ENCODE measurements around the gene ZNF93. TPM values are rescaled to one million over a fixed set of nuclear protein-coding genes. Genes with fewer than 3 reads are reported as not detected.

The ZNF93 gene
- total RNA-seq, 4 donors from 2014 or later, result 5.1 to 5.8 (median 5.6) TPM

DNA sequence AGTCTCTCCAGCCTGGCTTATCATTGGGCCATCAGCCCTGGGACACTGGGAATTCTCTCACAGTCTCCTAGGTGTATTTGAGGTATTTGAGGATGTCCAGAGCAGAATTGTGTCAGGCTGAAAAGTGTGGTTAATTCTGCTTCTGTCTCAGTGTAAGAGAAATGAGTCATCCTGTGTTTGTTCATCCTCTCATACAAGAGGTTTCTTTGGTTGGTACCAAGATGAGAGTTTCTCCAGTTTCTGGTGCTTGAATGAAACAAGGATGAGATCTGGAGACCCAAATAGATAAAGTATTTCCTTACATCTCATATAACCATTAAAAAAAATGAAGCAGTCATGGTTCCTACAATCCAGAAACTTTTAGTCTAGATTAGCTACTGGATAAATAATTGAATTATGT is 27.4 kb upstream of the ZNF93 start:
- TF ChIP-seq, protein P1, sequence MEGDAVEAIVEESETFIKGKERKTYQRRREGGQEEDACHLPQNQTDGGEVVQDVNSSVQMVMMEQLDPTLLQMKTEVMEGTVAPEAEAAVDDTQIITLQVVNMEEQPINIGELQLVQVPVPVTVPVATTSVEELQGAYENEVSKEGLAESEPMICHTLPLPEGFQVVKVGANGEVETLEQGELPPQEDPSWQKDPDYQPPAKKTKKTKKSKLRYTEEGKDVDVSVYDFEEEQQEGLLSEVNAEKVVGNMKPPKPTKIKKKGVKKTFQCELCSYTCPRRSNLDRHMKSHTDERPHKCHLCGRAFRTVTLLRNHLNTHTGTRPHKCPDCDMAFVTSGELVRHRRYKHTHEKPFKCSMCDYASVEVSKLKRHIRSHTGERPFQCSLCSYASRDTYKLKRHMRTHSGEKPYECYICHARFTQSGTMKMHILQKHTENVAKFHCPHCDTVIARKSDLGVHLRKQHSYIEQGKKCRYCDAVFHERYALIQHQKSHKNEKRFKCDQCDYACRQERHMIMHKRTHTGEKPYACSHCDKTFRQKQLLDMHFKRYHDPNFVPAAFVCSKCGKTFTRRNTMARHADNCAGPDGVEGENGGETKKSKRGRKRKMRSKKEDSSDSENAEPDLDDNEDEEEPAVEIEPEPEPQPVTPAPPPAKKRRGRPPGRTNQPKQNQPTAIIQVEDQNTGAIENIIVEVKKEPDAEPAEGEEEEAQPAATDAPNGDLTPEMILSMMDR (IDR thresholded peaks at IDR 0.05; ENCODE audit: low read depth), result no peak

DNA sequence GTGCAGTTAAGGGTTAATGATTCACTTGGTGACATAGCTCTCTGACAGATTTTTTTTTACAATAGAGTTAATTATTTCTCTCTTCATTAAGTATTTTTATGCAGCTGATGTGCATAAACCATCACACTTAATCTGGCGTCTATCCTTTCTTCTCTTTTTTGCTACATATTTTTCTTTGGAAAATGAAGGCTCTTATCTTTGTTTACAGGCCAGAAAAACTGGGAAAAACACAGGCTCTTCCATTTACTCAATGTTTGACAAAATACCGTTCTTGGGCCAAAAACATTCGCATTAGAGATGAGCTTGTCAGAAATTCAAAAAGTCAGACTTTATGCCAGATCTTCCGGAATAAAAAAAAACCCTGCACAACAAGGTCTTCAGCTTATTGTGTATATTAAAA is 23.0 kb upstream of the ZNF93 start:
- TF ChIP-seq, protein P1 (IDR thresholded peaks at IDR 0.05; ENCODE audit: low read depth), result no peak

DNA sequence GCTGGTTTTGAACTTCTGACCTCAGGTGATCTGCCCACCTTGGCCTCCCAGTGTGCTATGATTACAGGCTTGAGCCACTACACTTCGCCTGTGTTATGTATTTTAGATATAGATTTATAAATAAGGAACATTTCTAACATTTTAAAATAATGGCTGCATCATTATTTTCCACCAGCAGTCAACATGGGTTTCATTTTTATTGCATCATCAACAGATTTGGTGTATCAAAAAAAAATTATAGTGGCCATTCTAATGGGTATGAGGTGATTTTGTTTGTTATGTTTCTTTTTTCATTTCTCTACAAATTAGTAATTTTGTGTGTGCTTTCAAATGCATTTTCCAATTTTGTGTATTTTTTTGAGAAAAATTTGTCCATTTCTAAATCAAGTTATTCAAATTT is 16.2 kb upstream of the ZNF93 start:
- TF ChIP-seq, protein P1 (IDR thresholded peaks at IDR 0.05; ENCODE audit: low read depth), result no peak

DNA sequence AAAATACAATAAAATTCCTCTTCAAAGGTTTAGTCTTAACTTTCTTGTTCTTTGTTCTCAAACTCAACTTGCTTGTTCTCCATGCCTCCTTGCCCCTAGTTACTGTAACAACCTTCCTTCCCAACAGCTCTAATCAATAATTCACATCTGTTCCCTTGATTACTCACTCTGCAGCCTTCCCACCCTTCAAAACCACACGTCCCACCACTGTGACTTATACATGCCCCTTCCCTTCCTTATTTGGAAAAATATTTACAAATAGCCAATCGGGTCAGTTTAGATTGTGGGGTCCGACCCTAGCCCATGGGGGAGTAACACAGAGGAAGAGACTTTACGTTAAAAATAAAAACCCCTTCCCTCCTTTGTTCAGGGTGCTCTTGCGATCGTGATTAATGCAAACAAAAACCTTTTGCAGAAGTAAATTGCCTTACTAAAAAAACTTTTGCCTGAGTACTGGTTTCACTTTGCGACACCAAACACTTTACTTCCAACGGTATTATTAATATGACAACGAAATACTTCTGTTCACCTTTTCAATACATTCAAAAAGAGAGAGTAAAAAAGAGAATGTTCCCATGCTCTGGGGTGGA is 512 bp upstream of the ZNF93 start:
- TF ChIP-seq, protein P1 (IDR thresholded peaks at IDR 0.05; ENCODE audit: low read depth), result no peak

DNA sequence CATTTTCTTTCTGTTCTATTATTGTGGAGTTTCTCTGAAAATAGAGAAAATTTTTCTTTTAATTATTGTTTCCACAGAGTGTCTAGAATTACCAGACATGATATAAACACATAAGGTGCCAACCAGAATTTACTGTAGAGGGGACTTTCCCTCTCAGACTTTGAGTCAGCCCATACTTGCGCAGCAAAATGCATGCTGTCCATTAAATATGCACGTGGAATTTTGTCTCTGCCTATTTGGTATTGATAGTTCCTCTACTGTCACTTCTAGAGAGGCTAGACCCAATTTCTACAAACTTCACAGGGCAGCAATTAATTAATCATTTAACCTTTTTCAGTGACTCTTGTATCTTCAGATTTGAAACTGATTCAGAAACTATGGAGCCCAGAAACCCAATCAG is 8.9 kb downstream of the ZNF93 start:
- TF ChIP-seq, protein P1 (IDR thresholded peaks at IDR 0.05; ENCODE audit: low read depth), result no peak

- TF ChIP-seq, protein P1 (IDR thresholded peaks at IDR 0.05; ENCODE audit: low read depth), result no peak
Observed at GRCh38 chr19:19911150-19911549, 10.4 kb downstream of the ZNF93 start.

DNA sequence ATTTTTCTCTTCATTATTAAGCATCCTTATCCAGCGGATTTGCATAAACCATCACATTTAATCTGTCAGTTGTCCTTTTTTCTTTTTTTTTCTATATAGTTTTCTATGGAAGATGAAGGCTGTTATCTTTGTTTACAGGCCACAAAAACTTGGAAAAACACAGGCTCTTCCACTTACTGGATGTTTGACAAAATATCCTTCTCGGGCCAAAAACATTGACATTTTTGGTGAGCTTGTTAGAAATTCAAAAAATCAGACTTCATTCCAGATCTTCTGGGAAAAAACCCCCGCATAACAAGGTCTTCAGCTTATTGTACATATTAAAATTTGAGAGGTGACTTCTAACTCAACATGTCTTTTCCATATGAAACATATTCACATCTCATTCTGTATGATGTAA is 13.8 kb downstream of the ZNF93 start:
- TF ChIP-seq, protein P1 (IDR thresholded peaks at IDR 0.05; ENCODE audit: low read depth), result no peak
